GM12801 (cell line): ENCODE measurements around the gene TTC39C.

Experiments
- CTCF ChIP-seq: IDR thresholded peaks from one replicate; pipeline ENCODE4 v1.5.1; 2011; ENCODE audit warnings: control low read depth; ENCODE audit not compliant: insufficient read length; ENCODE audit errors: extremely low read depth

Gene TTC39C

DNA sequence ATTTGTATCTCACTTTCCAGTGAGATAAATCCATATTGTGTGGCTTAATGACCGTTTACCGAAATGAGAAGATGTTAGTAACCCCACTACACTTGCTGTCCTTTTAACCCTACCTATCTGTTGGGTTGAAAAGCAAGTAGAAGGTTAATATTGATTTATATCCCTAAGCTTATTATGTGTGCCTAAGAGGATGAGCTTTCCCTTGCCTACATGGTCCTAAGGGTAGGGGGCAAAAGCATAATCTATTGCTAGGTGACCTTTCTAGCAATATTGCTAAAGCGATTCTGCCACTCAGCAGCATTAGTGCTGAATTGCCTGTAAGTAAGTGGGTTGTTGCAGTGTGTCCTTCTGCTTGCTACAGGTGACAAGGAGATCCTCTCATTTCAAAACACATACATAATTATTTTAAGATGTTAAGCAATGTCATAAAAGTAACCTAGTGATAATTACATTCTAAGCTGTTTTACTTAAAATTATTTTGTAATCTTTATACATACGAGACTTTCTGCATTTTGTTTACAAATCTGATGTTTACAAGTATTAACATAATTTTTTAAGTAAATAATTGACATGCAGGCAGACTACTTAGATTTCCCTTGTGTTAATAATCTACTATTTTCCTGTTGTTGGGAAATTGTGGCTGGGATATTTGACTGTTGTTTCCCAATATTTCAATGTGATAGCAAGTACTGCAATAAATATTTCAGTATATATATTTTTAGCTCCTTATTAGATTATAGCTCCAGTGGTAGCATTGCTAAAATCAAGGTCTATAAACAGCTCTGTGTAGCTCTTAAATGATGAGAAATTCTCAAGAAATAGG is 75.2 kb downstream of the TTC39C start:
- no peak for TF ChIP-seq CTCF

DNA sequence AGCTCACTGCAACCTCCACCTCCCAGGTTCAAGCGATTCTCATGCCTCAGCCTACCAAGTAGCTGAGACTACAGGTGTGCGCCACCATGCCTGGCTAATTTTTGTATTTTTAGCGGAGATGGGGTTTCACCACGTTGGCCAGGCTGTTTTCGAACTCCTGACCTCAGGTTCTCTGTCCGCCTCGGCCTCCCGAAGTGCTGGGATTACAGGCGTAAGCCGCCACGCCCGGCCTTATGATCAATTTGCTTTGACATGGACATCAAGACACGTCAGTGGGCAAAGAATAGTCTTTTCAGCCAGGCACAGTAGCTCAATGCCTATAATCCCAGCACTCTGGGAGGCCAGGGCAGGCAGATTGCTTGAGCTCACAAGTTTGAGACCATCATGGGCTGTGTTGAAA is 76.3 kb downstream of the TTC39C start:
- TF ChIP-seq CTCF = no peak

DNA sequence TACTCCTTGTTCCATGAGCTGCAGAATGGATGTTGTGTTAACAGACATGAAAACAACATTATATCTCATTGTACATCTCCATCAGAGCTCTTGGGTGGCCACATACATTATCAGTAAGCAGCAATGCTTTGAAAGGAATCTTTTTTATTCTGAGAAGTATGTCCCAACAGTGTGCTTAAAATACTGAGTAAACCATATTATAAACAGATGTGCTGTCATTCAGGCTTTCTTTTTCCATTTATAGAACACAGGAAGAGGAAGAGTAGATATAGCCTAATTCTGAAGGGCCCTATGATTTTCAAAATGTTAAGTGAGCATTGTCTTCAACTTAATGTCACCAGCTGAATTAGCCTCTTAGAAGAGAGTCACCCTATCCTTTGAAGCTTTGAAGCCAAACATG is 80.0 kb downstream of the TTC39C start:
- no peak for TF ChIP-seq CTCF

- TF ChIP-seq CTCF = no peak
Measured at GRCh38 chr18:24095976-24096375, 81.4 kb downstream of the TTC39C start.

- TF ChIP-seq CTCF = no peak
Measured at GRCh38 chr18:24103320-24104021, 88.9 kb downstream of the TTC39C start.

GRCh38 chr18:24104486-24104885 is 89.9 kb downstream of the TTC39C start:
- no peak for TF ChIP-seq CTCF

DNA sequence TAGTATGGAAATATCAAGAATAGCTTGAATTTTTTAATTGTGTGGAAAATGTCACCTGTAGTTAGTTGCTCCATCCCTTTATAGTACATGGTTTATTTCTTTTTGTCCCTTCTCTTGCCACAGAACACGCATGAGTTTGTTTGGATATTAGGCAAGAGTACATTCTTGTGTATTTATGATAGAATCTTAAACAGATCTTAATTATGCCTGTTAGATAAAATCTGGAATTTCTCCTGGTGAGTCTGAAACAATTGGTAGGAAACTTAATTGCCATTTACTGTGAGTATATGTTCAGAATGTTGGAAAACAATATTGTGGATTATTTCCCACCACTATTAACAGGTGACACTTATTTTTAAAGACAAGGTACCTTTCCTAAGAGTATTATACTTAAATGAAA is 94.1 kb downstream of the TTC39C start:
- TF ChIP-seq CTCF = no peak
